Lung (tissue), 12 donors: Measurements from ENCODE around the gene SLC1A7. TPM values are rescaled to one million over a fixed set of nuclear protein-coding genes. Genes with fewer than 3 reads are reported as not detected.

Source experiments
- ATAC-seq: fragments of 200-7000 bp; cut with Tn5 transposase; one replicate; pipeline ENCODE4 v1.9.1; 2020; ENCODE audit warnings: moderate number of reproducible peaks; ENCODE audit not compliant: insufficient read depth, low FRiP score
- DNase-seq, 3 donors: peaks; one replicate each; pipeline ENCODE4 v3.0.0-alpha.2; 2013 to 2017
- H3K27ac ChIP-seq, 2 donors: one replicate each; pipeline ENCODE4 v1.5.1; 2013; ENCODE audit warnings: mild to moderate bottlenecking in 2 of 2, moderate library complexity in 2 of 2, control low read depth in 1 of 2, inconsistent platforms in 1 of 2, low read depth in 1 of 2, low read length in 1 of 2
- H3K27me3 ChIP-seq, 3 donors: one replicate each; pipeline ENCODE4 v1.5.1; 2013; ENCODE audit warnings: low read length in 2 of 3; ENCODE audit not compliant: control insufficient read depth in 3 of 3, insufficient read depth in 3 of 3
- H3K36me3 ChIP-seq, 4 donors: one replicate each; pipeline ENCODE4 v1.5.1; 2013; ENCODE audit warnings: low read length in 4 of 4, mild to moderate bottlenecking in 1 of 4, moderate library complexity in 1 of 4; ENCODE audit not compliant: control insufficient read depth in 4 of 4, insufficient read depth in 4 of 4
- H3K4me1 ChIP-seq, 5 donors: one replicate each; pipeline ENCODE4 v1.5.1; 2013; ENCODE audit warnings: low read length in 5 of 5, mild to moderate bottlenecking in 2 of 5, moderate library complexity in 1 of 5; ENCODE audit not compliant: control insufficient read depth in 5 of 5, insufficient read depth in 5 of 5
- H3K4me3 ChIP-seq: one replicate; pipeline ENCODE4 v1.5.1; 2013; ENCODE audit warnings: mild to moderate bottlenecking, control low read depth, moderate library complexity
- H3K9ac ChIP-seq, 2 donors: one replicate each; pipeline ENCODE4 v1.5.1; 2013; ENCODE audit warnings: low read length in 2 of 2, control low read depth in 1 of 2; ENCODE audit not compliant: insufficient read depth in 1 of 2
- H3K9me3 ChIP-seq, 4 donors: one replicate each; pipeline ENCODE4 v1.5.1; 2013; ENCODE audit warnings: low read length in 3 of 4, mild to moderate bottlenecking in 1 of 4, moderate library complexity in 1 of 4; ENCODE audit not compliant: control insufficient read depth in 4 of 4, insufficient read depth in 3 of 4
- WGBS, 2 donors: extraction: QIAGEN DNeasy Blood & Tissue Kit; methylation state at CpG; one replicate each; pipeline ENCODE4 v1.1.7; 2013; 5-methylcytosine and 5-hydroxymethylcytosine counted together
- polyA plus RNA-seq, 2 donors: library from polyadenylated mRNA; stranded (reverse); fragments of 200-250 nt; gene quantifications; one replicate each; pipeline ENCODE4 v1.2.1, GENCODE V29; 2013
- total RNA-seq, 2 donors: library from RNA; depleted of rRNA in 1 of 2; stranded (reverse); fragments of >200 nt in 1 of 2; gene quantifications; one replicate each; pipeline ENCODE4 v1.2.1, GENCODE V29; 2014 to 2021
- TF ChIP-seq, protein P1 (sequence below): IDR thresholded peaks from 2 replicates; pipeline ENCODE4 v1.5.1; 2012; ENCODE audit warnings: mild to moderate bottlenecking; ENCODE audit errors: control extremely low read depth, extremely low read depth
- donor health status: control.
- donor health status: control.
- donor health status: Bipolar disorder and iron deficiency.
- donor health status: healthy.
- donor health status: DM: yes; HTN: yes; CAD: no.

The SLC1A7 gene
- total and polyA plus RNA-seq, 4 donors: 0.14 to 0.81 (median 0.38) TPM

- DNase-seq: peak; percentile 82 to 86 (median 83)
- peaks cover 0 to 35% (median 8%) of the 10 kb centered on the region in 5 donors for H3K4me1 ChIP-seq
- no peaks in the 10 kb centered on the region for H3K9me3 ChIP-seq
- no peak overlapping the region for H3K9ac ChIP-seq
- H3K27ac ChIP-seq: no peak overlapping the region
- TF ChIP-seq, protein P1, sequence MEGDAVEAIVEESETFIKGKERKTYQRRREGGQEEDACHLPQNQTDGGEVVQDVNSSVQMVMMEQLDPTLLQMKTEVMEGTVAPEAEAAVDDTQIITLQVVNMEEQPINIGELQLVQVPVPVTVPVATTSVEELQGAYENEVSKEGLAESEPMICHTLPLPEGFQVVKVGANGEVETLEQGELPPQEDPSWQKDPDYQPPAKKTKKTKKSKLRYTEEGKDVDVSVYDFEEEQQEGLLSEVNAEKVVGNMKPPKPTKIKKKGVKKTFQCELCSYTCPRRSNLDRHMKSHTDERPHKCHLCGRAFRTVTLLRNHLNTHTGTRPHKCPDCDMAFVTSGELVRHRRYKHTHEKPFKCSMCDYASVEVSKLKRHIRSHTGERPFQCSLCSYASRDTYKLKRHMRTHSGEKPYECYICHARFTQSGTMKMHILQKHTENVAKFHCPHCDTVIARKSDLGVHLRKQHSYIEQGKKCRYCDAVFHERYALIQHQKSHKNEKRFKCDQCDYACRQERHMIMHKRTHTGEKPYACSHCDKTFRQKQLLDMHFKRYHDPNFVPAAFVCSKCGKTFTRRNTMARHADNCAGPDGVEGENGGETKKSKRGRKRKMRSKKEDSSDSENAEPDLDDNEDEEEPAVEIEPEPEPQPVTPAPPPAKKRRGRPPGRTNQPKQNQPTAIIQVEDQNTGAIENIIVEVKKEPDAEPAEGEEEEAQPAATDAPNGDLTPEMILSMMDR: no peak
- peaks cover 0 to 4% (median 1%) of the 10 kb centered on the region in 4 donors for H3K36me3 ChIP-seq
- H3K4me3 ChIP-seq: no peak overlapping the region
- WGBS, 2 donors: 79 to 80% methylated on average over 4 of the region's 4 CpGs
- no peak for ATAC-seq
- no peaks in the 10 kb centered on the region for H3K27me3 ChIP-seq
Measured at GRCh38 chr1:53086491-53087070, 55.9 kb downstream of the SLC1A7 start.

GRCh38 chr1:53085405-53085804 is 57.0 kb downstream of the SLC1A7 start:
- TF ChIP-seq, protein P1: no peak
- 93 to 95% methylated on average over 8 of the region's 8 CpGs for WGBS, 2 donors
- peaks cover 0 to 35% (median 8%) of the 10 kb centered on the region in 5 donors for H3K4me1 ChIP-seq
- DNase-seq: no peak
- peaks cover 0 to 4% (median 2%) of the 10 kb centered on the region in 4 donors for H3K36me3 ChIP-seq
- no peaks in the 10 kb centered on the region for H3K27me3 ChIP-seq
- no peak overlapping the region for H3K27ac ChIP-seq
- H3K9ac ChIP-seq: no peak overlapping the region
- H3K4me3 ChIP-seq: no peak overlapping the region
- ATAC-seq: no peak
- H3K9me3 ChIP-seq: no peaks in the 10 kb centered on the region

- H3K4me1 ChIP-seq: peaks cover 0 to 34% (median 8%) of the 10 kb centered on the region in 5 donors
- H3K9me3 ChIP-seq: no peaks in the 10 kb centered on the region
- 91 to 96% methylated on average over 8 of the region's 8 CpGs for WGBS, 2 donors
- H3K27me3 ChIP-seq: no peaks in the 10 kb centered on the region
- no peak for DNase-seq
- H3K4me3 ChIP-seq: no peak overlapping the region
- peaks cover 0 to 4% (median 2%) of the 10 kb centered on the region in 4 donors for H3K36me3 ChIP-seq
- TF ChIP-seq, protein P1: no peak
- H3K9ac ChIP-seq: no peak overlapping the region
- no peak for ATAC-seq
- no peak overlapping the region for H3K27ac ChIP-seq
Measured at GRCh38 chr1:53084589-53084971, 57.9 kb downstream of the SLC1A7 start.
